H9 (cell line): ENCODE results near the gene USP6NL. TPM values are rescaled to one million over a fixed set of nuclear protein-coding genes. Genes with fewer than 3 reads are reported as not detected.

Experiments used
- DNase-seq: peaks from one replicate; pipeline ENCODE4 v3.0.0-alpha.2; 2017
- H2AFZ ChIP-seq: one replicate; pipeline ENCODE4 v1.6.1; 2013; ENCODE audit warnings: mild to moderate bottlenecking, low read length, control low read depth, moderate library complexity
- H2AK5ac ChIP-seq: 2 replicates; pipeline ENCODE4 v1.6.1; 2013; ENCODE audit warnings: low read length, control low read depth, mixed read lengths; ENCODE audit not compliant: insufficient read length
- H2BK120ac ChIP-seq: one replicate; pipeline ENCODE4 v1.6.1; 2013; ENCODE audit warnings: low read depth, mild to moderate bottlenecking, low read length, control low read depth, inconsistent platforms; ENCODE audit not compliant: poor library complexity, severe bottlenecking
- H2BK12ac ChIP-seq: 2 replicates; pipeline ENCODE4 v1.6.1; 2013; ENCODE audit warnings: low read length, control low read depth, mixed read lengths, low read depth; ENCODE audit not compliant: insufficient read length
- H2BK15ac ChIP-seq: 2 replicates; pipeline ENCODE4 v1.6.1; 2013; ENCODE audit warnings: low read depth, low read length, control low read depth
- H2BK20ac ChIP-seq: one replicate; pipeline ENCODE4 v1.6.1; 2013; ENCODE audit warnings: low read depth, mild to moderate bottlenecking, low read length, control low read depth, inconsistent platforms; ENCODE audit not compliant: poor library complexity, severe bottlenecking
- H2BK5ac ChIP-seq: 2 replicates; pipeline ENCODE4 v1.6.1; 2013; ENCODE audit warnings: low read length, control low read depth, mixed read lengths; ENCODE audit not compliant: insufficient read length
- H3K14ac ChIP-seq: 2 replicates; pipeline ENCODE4 v1.6.1; 2013; ENCODE audit warnings: low read length, control low read depth; ENCODE audit not compliant: insufficient read depth
- H3K18ac ChIP-seq: 2 replicates; pipeline ENCODE4 v1.6.1; 2013; ENCODE audit warnings: low read depth, mild to moderate bottlenecking, mixed read lengths, low read length, control low read depth; ENCODE audit not compliant: insufficient read length
- H3K23ac ChIP-seq: 2 replicates; pipeline ENCODE4 v1.6.1; 2013; ENCODE audit warnings: low read length, control low read depth, mixed read lengths, low read depth; ENCODE audit not compliant: insufficient read length
- H3K23me2 ChIP-seq: 2 replicates; pipeline ENCODE4 v1.6.1; 2013; ENCODE audit warnings: low read depth, mild to moderate bottlenecking, mixed read lengths, low read length, control low read depth; ENCODE audit not compliant: insufficient read length, poor library complexity, severe bottlenecking
- H3K27ac ChIP-seq: 2 replicates; pipeline ENCODE4 v1.5.1; 2013; ENCODE audit warnings: low read length, control low read depth, mixed read lengths, low read depth; ENCODE audit not compliant: insufficient read length
- H3K27me3 ChIP-seq: 2 replicates; pipeline ENCODE4 v1.6.1; 2013; ENCODE audit warnings: low read length, control low read depth, inconsistent platforms; ENCODE audit not compliant: insufficient read depth
- H3K4ac ChIP-seq: 2 replicates; pipeline ENCODE4 v1.6.1; 2013; ENCODE audit warnings: low read depth, mild to moderate bottlenecking, control low read depth, inconsistent platforms, low read length, moderate library complexity
- H3K4me1 ChIP-seq: 2 replicates; pipeline ENCODE4 v1.6.1; 2013; ENCODE audit warnings: low read length, control low read depth, inconsistent platforms; ENCODE audit not compliant: insufficient read depth
- H3K4me2 ChIP-seq: 2 replicates; pipeline ENCODE4 v1.6.1; 2013; ENCODE audit warnings: low read length, control low read depth, mixed read lengths; ENCODE audit not compliant: insufficient read length, insufficient read depth
- H3K56ac ChIP-seq: 2 replicates; pipeline ENCODE4 v1.6.1; 2013; ENCODE audit warnings: low read depth, mild to moderate bottlenecking, mixed read lengths, low read length, control low read depth; ENCODE audit not compliant: insufficient read length
- H3K79me1 ChIP-seq: 2 replicates; pipeline ENCODE4 v1.6.1; 2013; ENCODE audit warnings: low read depth, mild to moderate bottlenecking, moderate library complexity, low read length, control low read depth, inconsistent platforms; ENCODE audit not compliant: insufficient read depth, poor library complexity, severe bottlenecking
- H3K79me2 ChIP-seq: 2 replicates; pipeline ENCODE4 v1.6.1; 2013; ENCODE audit warnings: low read length, control low read depth, inconsistent platforms; ENCODE audit not compliant: insufficient read depth
- H3K9ac ChIP-seq: 2 replicates; pipeline ENCODE4 v1.6.1; 2013; ENCODE audit warnings: low read length, control low read depth, mixed read lengths; ENCODE audit not compliant: insufficient read length; ENCODE audit errors: extremely low read depth
- H3K9me3 ChIP-seq: one replicate; pipeline ENCODE4 v1.6.1; 2013; ENCODE audit warnings: low read depth, low read length, inconsistent platforms; ENCODE audit not compliant: control insufficient read depth
- H3T11ph ChIP-seq: one replicate; pipeline ENCODE4 v1.6.1; 2013; ENCODE audit warnings: mild to moderate bottlenecking, low read length, control low read depth, inconsistent platforms
- H4K20me1 ChIP-seq: one replicate; pipeline ENCODE4 v1.6.1; 2013; ENCODE audit not compliant: control insufficient read depth, insufficient read length, insufficient read depth
- H4K5ac ChIP-seq: 2 replicates; pipeline ENCODE4 v1.6.1; 2013; ENCODE audit warnings: low read depth, mild to moderate bottlenecking, mixed read lengths, low read length, control low read depth; ENCODE audit not compliant: insufficient read length
- H4K8ac ChIP-seq: replicated peaks from 2 replicates; pipeline ENCODE4 v1.6.1; 2013; ENCODE audit warnings: low read length, control low read depth, mixed read lengths, low read depth; ENCODE audit not compliant: insufficient read length
- H4K91ac ChIP-seq: 2 replicates; pipeline ENCODE4 v1.6.1; 2013; ENCODE audit warnings: low read depth, mild to moderate bottlenecking, moderate library complexity, mixed read lengths, low read length, control low read depth; ENCODE audit not compliant: insufficient read length
- H3K27ac Mint-ChIP-seq, 3 experiments: 2 replicates in 2 of 3; 3 replicates in 1 of 3; pipeline ENCODE4 v1.8.0; 2020 to 2021; ENCODE audit warnings: mixed read lengths in 3 of 3, mild to moderate bottlenecking in 1 of 3, moderate library complexity in 1 of 3
- H3K27me3 Mint-ChIP-seq: 2 replicates; pipeline ENCODE4 v1.8.0; 2021; ENCODE audit warnings: low read depth, mild to moderate bottlenecking, moderate library complexity, mixed read lengths
- H3K36me3 Mint-ChIP-seq, 3 experiments: 2 replicates in 2 of 3; 3 replicates in 1 of 3; pipeline ENCODE4 v1.8.0; 2020 to 2021; ENCODE audit warnings: low read depth in 3 of 3, mixed read lengths in 3 of 3; ENCODE audit not compliant: insufficient read depth in 1 of 3
- H3K4me1 Mint-ChIP-seq, 2 experiments: 2 replicates each; pipeline ENCODE4 v1.8.0; 2020; ENCODE audit warnings: mixed read lengths in 2 of 2
- H3K4me3 Mint-ChIP-seq, 2 experiments: 2 replicates in 1 of 2; 3 replicates in 1 of 2; pipeline ENCODE4 v1.8.0; 2020 to 2021; ENCODE audit warnings: mild to moderate bottlenecking in 2 of 2, mixed read lengths in 2 of 2, moderate library complexity in 1 of 2
- H3K9me3 Mint-ChIP-seq, 2 experiments: 2 replicates in 1 of 2; 3 replicates in 1 of 2; pipeline ENCODE4 v1.8.0; 2020; ENCODE audit warnings: mild to moderate bottlenecking in 2 of 2, mixed read lengths in 2 of 2, moderate library complexity in 1 of 2
- CTCF ChIP-seq: fragments of 200-600 bp; sonication (generic); conservative IDR thresholded peaks from 3 replicates; pipeline ENCODE4 v1.8.0; 2021; ENCODE audit warnings: antibody characterized with exemption, mild to moderate bottlenecking
- WGBS: extraction: QIAGEN DNeasy Blood & Tissue Kit; methylation state at CpG from one replicate; pipeline ENCODE4 v1.1.7; 2013; ENCODE audit warnings: missing lambda C conversion rate, low lambda C conversion rate, mixed read lengths; ENCODE audit not compliant: insufficient read length; ENCODE audit errors: extremely low coverage; 5-methylcytosine and 5-hydroxymethylcytosine counted together
- total RNA-seq: library from RNA; stranded (reverse); gene quantifications from 2 replicates; pipeline ENCODE4 v1.2.1, GENCODE V29; 2021

USP6NL gene
- total RNA-seq, 1 experiment from 2014 or later: 28.3 TPM

GRCh38 chr10:11462071-11462470 is 149.4 kb downstream of the USP6NL start:
- Histone ChIP-seq H4K91ac (no peak overlapping the region), H3K23ac (no peak overlapping the region), H3K4me1 (no peaks in the 10 kb centered on the region), H3K9me3 (no peaks in the 10 kb centered on the region), H3K4ac (no peak overlapping the region), H4K8ac (no peak overlapping the region), H3K79me2 (no peaks in the 10 kb centered on the region), H3K4me2 (no peak overlapping the region), H2BK12ac (no peak overlapping the region), H2BK20ac (no peak overlapping the region), H3T11ph (no peak overlapping the region), H3K56ac (no peak overlapping the region), H3K27ac (no peak overlapping the region), H2AFZ (no peak overlapping the region), H3K18ac (no peak overlapping the region), H3K27me3 (no peaks in the 10 kb centered on the region), H2BK15ac (no peak overlapping the region), H3K23me2 (no peaks in the 10 kb centered on the region), H2AK5ac (no peak overlapping the region), H4K5ac (no peak overlapping the region), H2BK5ac (no peak overlapping the region), H3K14ac (no peak overlapping the region), H4K20me1 (no peaks in the 10 kb centered on the region), H3K9ac (no peak overlapping the region), H2BK120ac (no peak overlapping the region), H3K79me1 (no peaks in the 10 kb centered on the region)
- no peak for DNase-seq
- Mint-ChIP-seq H3K4me1 (no peaks in the 10 kb centered on the region), H3K4me3 (no peak overlapping the region), H3K36me3 (peaks cover 13 to 32% (median 30%) of the 10 kb centered on the region in 3 experiments; a peak in 6 of 7 replicates), H3K27me3 (no peaks in the 10 kb centered on the region), H3K27ac (peak overlapping the region in 2 of 3 experiments; percentile 9 to 56; a peak in 1 of 7 replicates), H3K9me3 (no peaks in the 10 kb centered on the region)
- TF ChIP-seq CTCF: no peak
- no CpG with 5 or more reads among the region's 10 CpGs for WGBS
